Suprapubic skin (tissue), 4 donors: ENCODE measurements around the gene PEMT. TPM values are rescaled to one million over a fixed set of nuclear protein-coding genes. Genes with fewer than 3 reads are reported as not detected.

Experiments used
- DNase-seq, 2 donors: peaks; one replicate each; pipeline ENCODE4 v3.0.0-alpha.2; 2019; ENCODE audit warnings: low spot score in 2 of 2
- H3K27ac ChIP-seq: fragments of 200-600 bp; sonication (generic); one replicate; pipeline ENCODE4 v1.5.1; 2019
- H3K27me3 ChIP-seq: fragments of 200-600 bp; sonication (generic); one replicate; pipeline ENCODE4 v1.5.1; 2019
- H3K36me3 ChIP-seq: fragments of 200-600 bp; sonication (generic); one replicate; pipeline ENCODE4 v1.5.1; 2019
- H3K4me1 ChIP-seq: fragments of 200-600 bp; sonication (generic); one replicate; pipeline ENCODE4 v1.5.1; 2019
- H3K4me3 ChIP-seq: fragments of 200-600 bp; sonication (generic); one replicate; pipeline ENCODE4 v1.5.1; 2019; ENCODE audit warnings: mild to moderate bottlenecking
- H3K9me3 ChIP-seq: fragments of 200-600 bp; sonication (generic); one replicate; pipeline ENCODE4 v1.5.1; 2019
- EP300 ChIP-seq: sonication (generic); formaldehyde crosslinking; IDR thresholded peaks from one replicate; pipeline ENCODE4 v1.6.1; 2017; ENCODE audit warnings: antibody characterized with exemption
- POLR2A ChIP-seq, 2 donors: fragments of 450-650 bp; IDR thresholded peaks; one replicate each; pipeline ENCODE4 v1.6.1; 2017; ENCODE audit warnings: antibody characterized with exemption in 2 of 2, mild to moderate bottlenecking in 2 of 2, moderate library complexity in 2 of 2
- POLR2AphosphoS5 ChIP-seq, 3 donors: sonication (generic); formaldehyde crosslinking; IDR thresholded peaks; one replicate each; pipeline ENCODE4 v1.6.1; 2017; ENCODE audit warnings: antibody characterized with exemption in 3 of 3
- WGBS: methylation state at CpG from one replicate; pipeline ENCODE4 v1.1.5; 2018; 5-methylcytosine and 5-hydroxymethylcytosine counted together
- total RNA-seq, 4 donors: library from RNA; depleted of rRNA; stranded (reverse); fragments of >200 nt; gene quantifications; one replicate each; pipeline ENCODE4 v1.1.0, GENCODE V29; 2016
- TF ChIP-seq, protein P1 (sequence below), 2 donors: fragments of 200-600 bp in 1 of 2; fragments of 450-650 bp in 1 of 2; sonication (generic) in 1 of 2; IDR thresholded peaks; one replicate each; pipeline ENCODE4 v1.5.1; 2016 to 2019; ENCODE audit warnings: antibody characterized with exemption in 2 of 2, mild to moderate bottlenecking in 1 of 2, moderate library complexity in 1 of 2

Gene PEMT
- total RNA-seq, 4 donors from 2014 or later = 25.7 to 60.6 (median 50.0) TPM

DNA sequence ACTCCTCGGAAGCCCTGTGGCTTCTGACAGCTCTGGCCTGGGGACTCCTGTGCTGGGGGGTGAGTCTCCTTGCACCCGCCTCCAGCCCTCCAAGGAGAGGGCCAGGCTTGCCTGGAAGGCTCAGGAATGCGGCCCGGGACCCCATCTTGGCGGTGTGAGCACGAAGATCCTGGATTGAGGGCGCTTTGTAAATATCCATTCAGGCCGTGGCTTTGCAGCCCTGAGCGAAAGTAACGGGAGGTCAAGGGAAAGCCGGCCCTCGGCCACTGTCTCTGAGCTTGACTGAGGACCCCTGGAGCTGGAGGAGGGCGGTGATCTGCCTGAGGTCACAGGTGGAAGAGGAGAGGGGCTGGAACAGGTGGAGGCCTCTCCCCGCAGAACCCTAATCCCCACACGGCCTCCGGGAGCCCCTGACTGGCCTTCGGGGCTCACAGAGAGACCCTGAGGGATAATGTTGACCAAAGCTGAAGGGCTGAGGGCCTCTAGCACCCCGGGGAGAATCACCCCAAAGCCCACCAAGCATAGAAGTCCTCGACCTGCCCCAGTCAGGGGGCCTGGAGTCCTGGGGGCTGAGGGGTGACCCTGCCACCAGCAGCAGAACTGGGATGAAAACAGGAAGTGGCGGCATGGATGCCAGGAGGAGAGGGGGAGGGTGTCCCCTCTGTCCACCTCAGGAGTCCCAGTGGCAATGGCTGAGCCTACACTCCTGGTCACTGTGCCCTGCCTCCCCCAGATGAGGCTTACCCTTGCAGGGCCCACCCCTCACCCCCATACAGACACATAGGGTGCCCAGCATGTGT lies 87.0 kb downstream of the PEMT start:
- no peak for DNase-seq
- WGBS = 83% methylated on average over 14 of the region's 20 CpGs
- H3K4me3 ChIP-seq = no peak overlapping the region
- H3K27me3 ChIP-seq = no peaks in the 10 kb centered on the region
- no peak overlapping the region for H3K27ac ChIP-seq
- H3K36me3 ChIP-seq = peaks cover 6% of the 10 kb centered on the region
- no peaks in the 10 kb centered on the region for H3K9me3 ChIP-seq
- H3K4me1 ChIP-seq = peaks cover 12% of the 10 kb centered on the region
- TF ChIP-seq POLR2AphosphoS5 (IDR thresholded peaks at IDR 0.05) (no peak), POLR2A (IDR thresholded peaks at IDR 0.05) (no peak), EP300 (no peak)
- TF ChIP-seq, protein P1, sequence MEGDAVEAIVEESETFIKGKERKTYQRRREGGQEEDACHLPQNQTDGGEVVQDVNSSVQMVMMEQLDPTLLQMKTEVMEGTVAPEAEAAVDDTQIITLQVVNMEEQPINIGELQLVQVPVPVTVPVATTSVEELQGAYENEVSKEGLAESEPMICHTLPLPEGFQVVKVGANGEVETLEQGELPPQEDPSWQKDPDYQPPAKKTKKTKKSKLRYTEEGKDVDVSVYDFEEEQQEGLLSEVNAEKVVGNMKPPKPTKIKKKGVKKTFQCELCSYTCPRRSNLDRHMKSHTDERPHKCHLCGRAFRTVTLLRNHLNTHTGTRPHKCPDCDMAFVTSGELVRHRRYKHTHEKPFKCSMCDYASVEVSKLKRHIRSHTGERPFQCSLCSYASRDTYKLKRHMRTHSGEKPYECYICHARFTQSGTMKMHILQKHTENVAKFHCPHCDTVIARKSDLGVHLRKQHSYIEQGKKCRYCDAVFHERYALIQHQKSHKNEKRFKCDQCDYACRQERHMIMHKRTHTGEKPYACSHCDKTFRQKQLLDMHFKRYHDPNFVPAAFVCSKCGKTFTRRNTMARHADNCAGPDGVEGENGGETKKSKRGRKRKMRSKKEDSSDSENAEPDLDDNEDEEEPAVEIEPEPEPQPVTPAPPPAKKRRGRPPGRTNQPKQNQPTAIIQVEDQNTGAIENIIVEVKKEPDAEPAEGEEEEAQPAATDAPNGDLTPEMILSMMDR (IDR thresholded peaks at IDR 0.05) = no peak

DNA sequence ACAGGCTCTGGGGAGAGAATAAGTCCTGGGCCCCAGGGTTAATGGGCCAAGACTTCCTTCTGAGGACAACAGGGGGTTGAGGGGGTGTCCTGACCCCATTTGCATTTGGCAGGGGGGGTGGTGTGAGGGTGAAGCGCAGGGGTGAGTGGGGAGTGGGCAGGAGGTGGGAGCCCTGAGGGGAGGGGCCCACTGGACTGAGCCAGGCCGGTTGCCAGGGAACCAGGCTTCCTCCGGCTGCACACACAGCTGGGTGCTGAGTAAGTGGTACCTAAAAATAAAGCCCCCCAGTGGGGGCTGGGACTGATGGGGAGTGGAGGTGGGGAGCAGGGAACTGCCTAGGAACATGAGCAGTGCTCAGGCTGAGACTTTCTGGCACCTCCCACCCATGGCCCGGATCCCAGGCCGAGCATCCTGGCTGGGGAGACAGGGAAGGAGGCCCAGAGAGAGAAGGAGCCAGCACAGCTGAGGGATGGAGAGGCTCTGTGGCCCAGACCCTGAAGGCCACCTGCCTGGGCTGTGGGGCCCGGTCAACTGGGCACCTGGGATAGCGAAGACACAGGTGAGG lies 87.9 kb downstream of the PEMT start:
- H3K27ac ChIP-seq = no peak overlapping the region
- H3K27me3 ChIP-seq = no peaks in the 10 kb centered on the region
- 53% methylated on average over 5 of the region's 7 CpGs for WGBS
- peaks cover 12% of the 10 kb centered on the region for H3K4me1 ChIP-seq
- H3K9me3 ChIP-seq = no peaks in the 10 kb centered on the region
- TF ChIP-seq EP300 = no peak
- TF ChIP-seq, protein P1 (IDR thresholded peaks at IDR 0.05) = no peak
- no peak for TF ChIP-seq POLR2A (IDR thresholded peaks at IDR 0.05)
- TF ChIP-seq POLR2AphosphoS5 (IDR thresholded peaks at IDR 0.05) = no peak
- no peak for DNase-seq
- no peak overlapping the region for H3K4me3 ChIP-seq
- no peaks in the 10 kb centered on the region for H3K36me3 ChIP-seq

DNA sequence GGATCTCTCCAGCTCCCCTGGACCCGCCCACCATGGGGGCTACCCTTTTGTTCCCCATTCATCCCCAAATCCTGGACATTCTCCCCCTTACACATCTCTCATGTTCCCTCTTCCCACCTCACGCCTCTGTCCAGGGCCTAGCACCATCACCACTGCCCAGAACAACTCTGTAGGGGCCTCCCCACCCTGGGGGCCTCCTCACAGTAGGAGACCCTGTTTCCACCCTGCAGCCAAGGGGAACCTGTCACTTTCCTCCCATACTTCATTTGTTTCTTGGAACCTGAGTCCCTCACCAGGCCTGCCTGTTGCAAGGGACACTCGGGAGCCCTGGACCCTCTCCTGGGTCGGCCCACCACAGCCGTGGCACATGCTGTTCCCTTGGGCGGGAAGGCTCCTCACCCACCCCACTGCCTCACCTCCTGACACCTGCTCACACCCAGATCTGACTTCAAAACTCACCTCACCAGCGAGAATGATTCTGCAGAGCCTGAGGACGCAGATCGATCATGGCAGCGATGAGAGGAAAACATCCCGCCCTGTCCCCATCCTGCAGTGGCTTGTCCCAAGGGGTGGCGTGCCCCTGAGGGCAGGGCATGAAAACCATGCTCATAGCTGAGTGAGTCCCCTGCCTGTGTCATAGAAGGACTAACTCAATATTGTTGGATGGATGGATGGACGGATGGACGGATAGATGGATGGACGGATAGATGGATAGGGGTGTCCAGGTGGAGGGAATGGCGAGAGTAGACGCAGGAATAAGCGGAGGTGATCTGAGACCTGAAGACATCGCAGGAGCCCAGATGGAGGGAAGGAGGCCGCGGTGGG lies 88.6 kb downstream of the PEMT start:
- Histone ChIP-seq H3K4me1 (peaks cover 12% of the 10 kb centered on the region), H3K9me3 (no peaks in the 10 kb centered on the region), H3K4me3 (no peak overlapping the region), H3K36me3 (no peaks in the 10 kb centered on the region), H3K27me3 (no peaks in the 10 kb centered on the region), H3K27ac (no peak overlapping the region)
- no peak for DNase-seq
- TF ChIP-seq POLR2A (IDR thresholded peaks at IDR 0.05) (no peak), POLR2AphosphoS5 (IDR thresholded peaks at IDR 0.05) (no peak), EP300 (no peak)
- TF ChIP-seq, protein P1 (IDR thresholded peaks at IDR 0.05) = no peak
- 74% methylated on average over 21 of the region's 21 CpGs for WGBS

DNA sequence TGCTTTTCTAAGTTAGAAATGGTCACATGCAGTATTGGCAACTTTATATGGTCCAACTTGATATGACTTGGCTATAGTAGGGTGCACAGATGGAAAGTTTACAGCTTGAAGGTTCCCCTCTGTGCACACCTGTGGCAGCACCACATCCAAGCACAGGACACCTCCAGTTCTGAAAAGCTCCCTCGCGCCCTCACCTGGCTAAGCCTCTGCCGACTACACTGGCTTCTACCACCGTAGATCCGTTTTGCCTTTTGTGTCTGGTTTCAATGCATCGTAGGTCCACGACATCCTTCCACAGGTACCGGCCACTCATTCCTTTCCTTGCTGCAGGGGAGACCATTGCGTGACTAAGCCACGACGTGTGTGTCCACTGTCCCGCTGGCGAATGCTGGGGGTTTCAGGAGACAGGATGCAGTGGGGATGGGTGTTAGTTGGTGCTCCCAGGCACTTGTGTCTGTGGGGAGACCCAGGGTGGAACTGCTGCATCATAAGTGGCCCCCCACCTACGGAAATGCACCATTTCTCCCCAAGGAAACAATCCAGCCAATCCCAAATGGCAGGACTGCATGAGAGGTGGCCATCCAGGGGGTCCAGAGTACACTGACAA lies 90.4 kb downstream of the PEMT start:
- DNase-seq = no peak
- TF ChIP-seq POLR2AphosphoS5 (IDR thresholded peaks at IDR 0.05) (no peak), POLR2A (IDR thresholded peaks at IDR 0.05) (no peak), EP300 (no peak)
- TF ChIP-seq, protein P1 (IDR thresholded peaks at IDR 0.05) = no peak
- WGBS = 54% methylated on average over 12 of the region's 14 CpGs
- Histone ChIP-seq H3K27ac (no peak overlapping the region), H3K36me3 (no peaks in the 10 kb centered on the region), H3K4me3 (no peak overlapping the region), H3K4me1 (peaks cover 9% of the 10 kb centered on the region), H3K9me3 (no peaks in the 10 kb centered on the region), H3K27me3 (no peaks in the 10 kb centered on the region)
